ACC112 (cell line): Measurements from ENCODE around the gene GTF3C5.
"Not testable (repeated sequence)": the region's sequence is repeated elsewhere in the genome, so short reads cannot be mapped to it uniquely, and the experiment has no call there.

ENCODE experiments used
- H2AFZ ChIP-seq: fragments of 200-600 bp; sonication (generic); one replicate; pipeline ENCODE4 v1.6.0; 2017; ENCODE audit warnings: antibody characterized with exemption, low read length; ENCODE audit not compliant: unreplicated experiment
- H3K27ac ChIP-seq: fragments of 200-600 bp; sonication (generic); 2 replicates; pipeline ENCODE4 v1.5.1; 2014; ENCODE audit warnings: low read depth, mild to moderate bottlenecking, antibody characterized with exemption, low read length, moderate library complexity
- H3K27me3 ChIP-seq: fragments of 200-600 bp; sonication (generic); 2 replicates; pipeline ENCODE4 v1.6.1; 2014; ENCODE audit warnings: mild to moderate bottlenecking, antibody characterized with exemption, low read length, moderate library complexity, mixed read lengths; ENCODE audit not compliant: insufficient read depth
- H3K36me3 ChIP-seq: fragments of 200-600 bp; sonication (generic); 2 replicates; pipeline ENCODE4 v1.6.1; 2016; ENCODE audit warnings: mild to moderate bottlenecking, antibody characterized with exemption, low read length, moderate library complexity, mixed read lengths; ENCODE audit not compliant: insufficient read depth
- H3K4me1 ChIP-seq: fragments of 200-600 bp; sonication (generic); one replicate; pipeline ENCODE4 v1.6.1; 2016; ENCODE audit warnings: low read length, mixed read lengths; ENCODE audit not compliant: insufficient read depth, unreplicated experiment, control insufficient read depth
- H3K4me3 ChIP-seq: fragments of 200-600 bp; sonication (generic); 2 replicates; pipeline ENCODE4 v1.5.1; 2014; ENCODE audit warnings: mild to moderate bottlenecking, low read depth, low read length
- H3K79me2 ChIP-seq: fragments of 200-600 bp; sonication (generic); one replicate; pipeline ENCODE4 v1.6.0; 2016; ENCODE audit warnings: low read length; ENCODE audit not compliant: control insufficient read depth, unreplicated experiment, insufficient read depth

Gene GTF3C5

DNA sequence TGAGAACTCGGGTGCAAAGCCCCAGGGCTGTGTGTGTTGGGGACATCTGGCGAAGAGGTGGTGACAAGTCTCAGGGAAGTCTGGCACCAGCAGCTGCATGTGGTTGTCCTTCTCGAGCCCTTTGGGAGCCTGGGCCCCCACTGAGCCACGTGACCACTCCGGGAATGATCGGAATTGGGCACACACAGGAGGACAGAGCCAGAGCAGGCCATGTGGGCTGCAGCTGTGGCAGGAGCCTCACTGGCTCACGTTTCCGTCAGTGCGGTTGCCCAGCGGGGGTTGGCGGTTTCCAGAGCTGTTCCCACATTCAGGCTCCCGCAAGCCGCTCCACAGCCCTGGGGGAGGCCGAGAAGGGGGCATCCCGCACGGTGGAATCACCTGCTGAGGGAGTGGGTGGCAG is 24.2 kb downstream of the GTF3C5 start:
- Histone ChIP-seq H3K4me1 (peaks cover 3% of the 10 kb centered on the region), H3K79me2 (no peaks in the 10 kb centered on the region), H3K36me3 (no peaks in the 10 kb centered on the region; the same call in 1 of the 2 replicates), H2AFZ (no peak overlapping the region), H3K4me3 (no peak overlapping the region), H3K27ac (no peak overlapping the region), H3K27me3 (no peaks in the 10 kb centered on the region)

GRCh38 chr9:133055788-133056420 is 25.1 kb downstream of the GTF3C5 start:
- no peaks in the 10 kb centered on the region; the same call in 1 of the 2 replicates for H3K36me3 ChIP-seq
- no peaks in the 10 kb centered on the region for H3K27me3 ChIP-seq
- H3K79me2 ChIP-seq = no peaks in the 10 kb centered on the region
- no peak overlapping the region for H3K27ac ChIP-seq
- H2AFZ ChIP-seq = no peak overlapping the region
- H3K4me1 ChIP-seq = peaks cover 3% of the 10 kb centered on the region
- no peak overlapping the region for H3K4me3 ChIP-seq

DNA sequence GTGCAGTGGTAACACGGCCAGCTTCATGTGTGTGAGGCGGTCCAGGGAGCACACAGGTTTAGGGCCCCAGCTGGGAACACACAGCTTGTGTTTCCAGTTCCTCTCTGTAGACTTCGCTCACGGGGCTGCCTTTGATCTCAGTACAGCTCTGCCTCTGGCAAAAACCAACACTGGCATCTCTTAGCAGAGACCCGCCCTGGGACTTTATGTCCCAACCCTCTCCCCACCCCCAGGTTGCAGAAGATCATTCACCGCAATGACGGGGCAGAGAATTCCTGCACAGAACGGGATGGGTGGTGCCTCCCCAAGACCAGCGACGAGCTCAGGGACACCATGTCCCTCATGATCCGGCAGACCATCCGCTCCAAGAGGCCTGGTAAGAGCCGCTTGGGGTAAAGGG is 25.7 kb downstream of the GTF3C5 start:
- no peaks in the 10 kb centered on the region for H3K79me2 ChIP-seq
- H3K27ac ChIP-seq = no peak overlapping the region
- H3K4me1 ChIP-seq = peaks cover 3% of the 10 kb centered on the region
- H3K36me3 ChIP-seq = no peaks in the 10 kb centered on the region; the same call in 1 of the 2 replicates
- H3K27me3 ChIP-seq = no peaks in the 10 kb centered on the region
- no peak overlapping the region for H3K4me3 ChIP-seq
- H2AFZ ChIP-seq = no peak overlapping the region

DNA sequence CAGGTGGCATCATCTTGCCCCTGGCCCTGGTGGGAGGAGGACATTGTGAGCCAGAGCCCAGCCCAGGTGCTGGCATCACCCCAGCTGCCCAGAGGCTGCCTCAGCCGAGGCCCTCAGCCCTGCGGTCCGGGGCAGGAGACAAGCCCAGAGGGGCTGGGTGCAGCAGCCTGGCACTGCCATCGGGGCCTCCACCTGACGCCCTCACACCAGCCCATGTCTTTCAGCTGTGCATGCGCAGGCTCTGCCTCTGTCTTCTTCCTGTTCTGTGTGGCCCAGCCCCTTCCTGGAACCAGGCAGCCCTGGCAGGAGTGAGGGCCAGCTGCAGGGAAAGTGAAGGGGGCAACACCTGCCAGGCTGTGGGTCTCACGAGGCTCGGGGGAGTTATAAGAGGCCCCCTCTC is 26.2 kb downstream of the GTF3C5 start:
- Histone ChIP-seq H2AFZ (no peak overlapping the region), H3K36me3 (no peaks in the 10 kb centered on the region; the same call in 1 of the 2 replicates), H3K4me1 (peaks cover 3% of the 10 kb centered on the region), H3K27me3 (no peaks in the 10 kb centered on the region), H3K79me2 (no peaks in the 10 kb centered on the region), H3K27ac (no peak overlapping the region), H3K4me3 (no peak overlapping the region)

- no peaks in the 10 kb centered on the region for H3K27me3 ChIP-seq
- H3K79me2 ChIP-seq = no peaks in the 10 kb centered on the region
- H3K4me3 ChIP-seq = no peak overlapping the region
- H3K4me1 ChIP-seq = peaks cover 3% of the 10 kb centered on the region
- no peak overlapping the region for H3K27ac ChIP-seq
- no peak overlapping the region for H2AFZ ChIP-seq
- no peaks in the 10 kb centered on the region; the same call in 1 of the 2 replicates for H3K36me3 ChIP-seq
These were observed 26.8 kb downstream of the GTF3C5 start for GRCh38 chr9:133057553-133057952.

DNA sequence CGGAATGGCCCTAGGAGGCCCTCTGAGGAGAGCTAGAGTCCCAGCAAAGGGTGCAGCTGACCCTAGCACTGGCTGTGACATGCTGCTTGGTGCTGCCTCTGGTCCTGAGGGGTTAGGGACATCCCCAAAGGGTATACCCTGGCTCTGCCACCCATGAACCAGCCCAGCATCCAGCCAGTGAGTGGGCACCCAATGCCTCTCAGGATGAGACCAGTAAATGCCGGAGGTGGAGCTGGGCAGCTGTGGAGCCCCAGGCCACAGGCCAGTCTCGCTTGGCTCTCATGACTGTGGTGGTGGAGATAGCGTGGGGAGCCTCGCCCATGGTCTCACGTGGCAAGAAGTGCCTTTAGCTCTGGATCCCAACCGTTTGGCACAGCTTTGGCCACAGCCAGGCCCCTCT is 27.3 kb downstream of the GTF3C5 start:
- Histone ChIP-seq H3K79me2 (no peaks in the 10 kb centered on the region), H2AFZ (no peak overlapping the region), H3K36me3 (no peaks in the 10 kb centered on the region; the same call in 1 of the 2 replicates), H3K4me3 (no peak overlapping the region), H3K4me1 (peaks cover 3% of the 10 kb centered on the region), H3K27me3 (no peaks in the 10 kb centered on the region), H3K27ac (no peak overlapping the region)

- H3K27ac ChIP-seq = no peak overlapping the region
- H3K79me2 ChIP-seq = no peaks in the 10 kb centered on the region
- H2AFZ ChIP-seq = no peak overlapping the region
- no peak overlapping the region for H3K4me3 ChIP-seq
- no peaks in the 10 kb centered on the region for H3K27me3 ChIP-seq
- H3K36me3 ChIP-seq = no peaks in the 10 kb centered on the region; the same call in 1 of the 2 replicates
- H3K4me1 ChIP-seq = peaks cover 3% of the 10 kb centered on the region
These were observed 27.9 kb downstream of the GTF3C5 start for GRCh38 chr9:133058550-133059320.

DNA sequence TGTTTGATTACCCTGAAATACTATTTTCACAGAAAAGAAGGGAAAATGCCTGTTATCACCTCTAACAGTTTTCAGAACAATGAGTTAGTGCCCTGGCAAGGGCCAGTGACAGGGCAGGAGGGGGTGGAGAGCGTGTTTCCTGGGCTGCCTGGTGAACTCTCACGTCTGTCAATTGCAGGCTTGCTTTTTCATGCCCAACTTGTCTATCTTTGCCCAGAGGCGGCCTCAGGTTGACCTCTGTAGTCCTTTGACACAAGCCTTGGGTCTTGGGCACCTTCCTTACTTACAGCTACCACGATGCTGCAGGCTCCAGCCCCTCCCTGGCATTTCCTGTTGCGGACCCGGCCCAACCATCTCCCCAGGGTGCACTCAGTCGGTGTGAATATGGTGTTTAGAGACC is 28.8 kb downstream of the GTF3C5 start:
- Histone ChIP-seq H2AFZ (no peak overlapping the region), H3K27me3 (no peaks in the 10 kb centered on the region), H3K4me1 (peaks cover 3% of the 10 kb centered on the region), H3K4me3 (no peak overlapping the region), H3K79me2 (no peaks in the 10 kb centered on the region), H3K27ac (no peak overlapping the region), H3K36me3 (no peaks in the 10 kb centered on the region; the same call in 1 of the 2 replicates)

- Histone ChIP-seq H3K36me3 (no peaks in the 10 kb centered on the region), H3K79me2 (no peaks in the 10 kb centered on the region), H3K27ac (no peak overlapping the region), H3K4me3 (no peak overlapping the region), H2AFZ (no peak overlapping the region), H3K27me3 (no peaks in the 10 kb centered on the region), H3K4me1 (peaks cover 3% of the 10 kb centered on the region)
These were observed 29.6 kb downstream of the GTF3C5 start for GRCh38 chr9:133060417-133060841.

GRCh38 chr9:133061019-133061763 is 30.4 kb downstream of the GTF3C5 start:
- not testable (repeated sequence) for H3K79me2 ChIP-seq, H3K27ac ChIP-seq, H2AFZ ChIP-seq, H3K4me1 ChIP-seq, H3K27me3 ChIP-seq, H3K36me3 ChIP-seq, H3K4me3 ChIP-seq
